Kidney (tissue), 14 donors: ENCODE measurements around the gene RBM45. TPM values are rescaled to one million over a fixed set of nuclear protein-coding genes. Genes with fewer than 3 reads are reported as not detected.

Experiments
- DNase-seq, 5 donors: peaks; one replicate each; pipeline ENCODE4 v3.0.0-alpha.2; 2013 to 2020
- FAIRE-seq: peaks from 2 replicates; lab custom pipeline; 2012; peaks lifted over from hg19 to GRCh38; lab: Jason Lieb, UNC
- H3K27ac ChIP-seq, 2 donors: one replicate each; pipeline ENCODE4 v1.7.0; 2013; ENCODE audit warnings: low read depth in 2 of 2, low read length in 2 of 2, inconsistent platforms in 1 of 2
- H3K27me3 ChIP-seq: one replicate; pipeline ENCODE4 v1.7.1; 2013; ENCODE audit warnings: low read length, inconsistent platforms; ENCODE audit not compliant: control insufficient read depth, insufficient read depth
- H3K36me3 ChIP-seq, 3 donors: one replicate each; pipeline versions ENCODE4 v1.7.0 to v1.7.1; 2013; ENCODE audit warnings: low read length in 3 of 3, control low read depth in 1 of 3, inconsistent platforms in 1 of 3; ENCODE audit not compliant: insufficient read depth in 3 of 3, control insufficient read depth in 2 of 3
- H3K4me1 ChIP-seq, 3 donors: one replicate each; pipeline versions ENCODE4 v1.7.0 to v1.7.1; 2013; ENCODE audit warnings: low read length in 3 of 3, inconsistent platforms in 1 of 3, low read depth in 1 of 3; ENCODE audit not compliant: control insufficient read depth in 2 of 3, insufficient read depth in 2 of 3
- H3K4me3 ChIP-seq, 3 donors: one replicate each; pipeline versions ENCODE4 v1.7.0 to v1.8.1; 2013; ENCODE audit warnings: low read length in 3 of 3, control low read depth in 1 of 3, inconsistent platforms in 1 of 3
- H3K9ac ChIP-seq, 3 donors: one replicate each; pipeline versions ENCODE4 v1.7.0 to v1.7.1; 2013; ENCODE audit warnings: low read length in 3 of 3, control low read depth in 1 of 3, inconsistent platforms in 1 of 3
- H3K9me3 ChIP-seq, 3 donors: one replicate each; pipeline versions ENCODE4 v1.7.0 to v1.7.1; 2013; ENCODE audit warnings: low read length in 3 of 3, control low read depth in 1 of 3, inconsistent platforms in 1 of 3; ENCODE audit not compliant: control insufficient read depth in 2 of 3, insufficient read depth in 1 of 3
- intact Hi-C: fragments of 100-400 bp; cut with DNase I; formaldehyde crosslinking; loops from one replicate; pipeline ENCODE4 v1.11.1; 2022
- polyA plus RNA-seq: library from polyadenylated mRNA; stranded (reverse); fragments of 350-450 nt; fragmentation: Illumina TruSeq; extraction: RNeasy Lipid Tissue Mini Kit (QIAGEN cat#74804); gene quantifications from one replicate; pipeline ENCODE4 v1.2.3, GENCODE V29; 2014; ENCODE audit warnings: low read depth, low replicate concordance; ENCODE audit not compliant: insufficient read depth
- total RNA-seq: library from RNA; stranded (reverse); fragmentation: NEBNext Ultra II Directional; extraction: Animal tissue kit (Norgen Biotek cat#: 25700); gene quantifications from one replicate; pipeline ENCODE4 v1.2.1, GENCODE V29; 2021
- TF ChIP-seq, protein P1 (sequence below): IDR thresholded peaks from 3 replicates; pipeline ENCODE4 v1.5.1; 2012; ENCODE audit warnings: mild to moderate bottlenecking, moderate library complexity, borderline replicate concordance; ENCODE audit not compliant: insufficient read depth; ENCODE audit errors: extremely low read depth
- donor health status: control.
- donor health status: control.
- donor health status: control.
- donor health status: control.
- donor health status: control.
- donor health status: DM: yes; HTN: yes; CAD: no.
- donor health status: Normal renal cell carcinoma (clear cell type).

The RBM45 gene
- total and polyA plus RNA-seq, 2 donors from 2014 or later: 10.1 to 19.2 TPM

GRCh38 chr2:178106053-178106452 lies 6.2 kb upstream of the RBM45 start:
- H3K36me3 ChIP-seq: no peaks in the 10 kb centered on the region
- H3K4me1 ChIP-seq: no peaks in the 10 kb centered on the region
- no peaks in the 10 kb centered on the region for H3K27me3 ChIP-seq
- no peak overlapping the region for H3K4me3 ChIP-seq
- intact Hi-C loops: no loop called here
- H3K9me3 ChIP-seq: no peaks in the 10 kb centered on the region
- TF ChIP-seq, protein P1, sequence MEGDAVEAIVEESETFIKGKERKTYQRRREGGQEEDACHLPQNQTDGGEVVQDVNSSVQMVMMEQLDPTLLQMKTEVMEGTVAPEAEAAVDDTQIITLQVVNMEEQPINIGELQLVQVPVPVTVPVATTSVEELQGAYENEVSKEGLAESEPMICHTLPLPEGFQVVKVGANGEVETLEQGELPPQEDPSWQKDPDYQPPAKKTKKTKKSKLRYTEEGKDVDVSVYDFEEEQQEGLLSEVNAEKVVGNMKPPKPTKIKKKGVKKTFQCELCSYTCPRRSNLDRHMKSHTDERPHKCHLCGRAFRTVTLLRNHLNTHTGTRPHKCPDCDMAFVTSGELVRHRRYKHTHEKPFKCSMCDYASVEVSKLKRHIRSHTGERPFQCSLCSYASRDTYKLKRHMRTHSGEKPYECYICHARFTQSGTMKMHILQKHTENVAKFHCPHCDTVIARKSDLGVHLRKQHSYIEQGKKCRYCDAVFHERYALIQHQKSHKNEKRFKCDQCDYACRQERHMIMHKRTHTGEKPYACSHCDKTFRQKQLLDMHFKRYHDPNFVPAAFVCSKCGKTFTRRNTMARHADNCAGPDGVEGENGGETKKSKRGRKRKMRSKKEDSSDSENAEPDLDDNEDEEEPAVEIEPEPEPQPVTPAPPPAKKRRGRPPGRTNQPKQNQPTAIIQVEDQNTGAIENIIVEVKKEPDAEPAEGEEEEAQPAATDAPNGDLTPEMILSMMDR: no peak
- DNase-seq (no peak), FAIRE-seq (no peak)
- no peak overlapping the region for H3K27ac ChIP-seq
- H3K9ac ChIP-seq: no peak overlapping the region

- H3K4me3 ChIP-seq: no peak overlapping the region
- intact Hi-C loops: no loop called here
- no peak for FAIRE-seq
- TF ChIP-seq, protein P1: no peak
- no peak overlapping the region for H3K9ac ChIP-seq
- no peaks in the 10 kb centered on the region for H3K27me3 ChIP-seq
- H3K9me3 ChIP-seq: no peaks in the 10 kb centered on the region
- peaks cover 0 to 3% (median 0%) of the 10 kb centered on the region in 3 donors for H3K4me1 ChIP-seq
- H3K36me3 ChIP-seq: no peaks in the 10 kb centered on the region
- no peak for DNase-seq
- H3K27ac ChIP-seq: no peak overlapping the region
These were observed 4.1 kb upstream of the RBM45 start for GRCh38 chr2:178108176-178108575.

GRCh38 chr2:178109813-178110212 lies 2.4 kb upstream of the RBM45 start:
- peak; percentile 94 for FAIRE-seq
- intact Hi-C loops: no loop called here
- peak in 2 of 5 donors; percentile 51 to 56 for DNase-seq
- Histone ChIP-seq H3K4me1 (peaks cover 0 to 7% (median 4%) of the 10 kb centered on the region in 3 donors), H3K9me3 (no peaks in the 10 kb centered on the region), H3K27me3 (no peaks in the 10 kb centered on the region), H3K4me3 (no peak overlapping the region), H3K9ac (no peak overlapping the region), H3K36me3 (no peaks in the 10 kb centered on the region), H3K27ac (no peak overlapping the region)
- TF ChIP-seq, protein P1: peak; percentile 46

DNA sequence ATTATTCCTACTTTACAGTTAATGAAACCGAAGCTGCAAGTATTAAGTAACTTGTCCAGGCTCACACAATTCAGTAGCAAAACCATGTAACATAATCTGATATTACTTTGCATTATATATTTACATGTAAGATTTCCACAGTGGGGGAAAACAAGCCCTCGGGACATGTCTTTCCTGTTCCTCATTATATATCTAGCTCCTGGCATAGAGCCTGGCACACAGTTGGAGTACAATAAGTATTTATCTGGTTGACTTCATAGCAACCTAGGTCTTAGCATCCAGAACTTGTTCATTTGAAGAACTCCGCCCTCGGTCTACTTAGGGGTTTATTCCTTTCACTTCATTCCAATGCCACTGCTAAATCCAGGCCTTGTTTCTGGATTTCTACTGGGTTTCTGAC lies 1.6 kb upstream of the RBM45 start:
- intact Hi-C loops: no loop called here
- FAIRE-seq: no peak
- no peaks in the 10 kb centered on the region for H3K27me3 ChIP-seq
- H3K27ac ChIP-seq: no peak overlapping the region
- no peaks in the 10 kb centered on the region for H3K9me3 ChIP-seq
- no peak for DNase-seq
- H3K9ac ChIP-seq: no peak overlapping the region
- peaks cover 0 to 7% (median 4%) of the 10 kb centered on the region in 3 donors for H3K4me1 ChIP-seq
- H3K4me3 ChIP-seq: no peak overlapping the region
- TF ChIP-seq, protein P1: no peak
- H3K36me3 ChIP-seq: no peaks in the 10 kb centered on the region
